ENCODE results near the gene BET1.

DNA sequence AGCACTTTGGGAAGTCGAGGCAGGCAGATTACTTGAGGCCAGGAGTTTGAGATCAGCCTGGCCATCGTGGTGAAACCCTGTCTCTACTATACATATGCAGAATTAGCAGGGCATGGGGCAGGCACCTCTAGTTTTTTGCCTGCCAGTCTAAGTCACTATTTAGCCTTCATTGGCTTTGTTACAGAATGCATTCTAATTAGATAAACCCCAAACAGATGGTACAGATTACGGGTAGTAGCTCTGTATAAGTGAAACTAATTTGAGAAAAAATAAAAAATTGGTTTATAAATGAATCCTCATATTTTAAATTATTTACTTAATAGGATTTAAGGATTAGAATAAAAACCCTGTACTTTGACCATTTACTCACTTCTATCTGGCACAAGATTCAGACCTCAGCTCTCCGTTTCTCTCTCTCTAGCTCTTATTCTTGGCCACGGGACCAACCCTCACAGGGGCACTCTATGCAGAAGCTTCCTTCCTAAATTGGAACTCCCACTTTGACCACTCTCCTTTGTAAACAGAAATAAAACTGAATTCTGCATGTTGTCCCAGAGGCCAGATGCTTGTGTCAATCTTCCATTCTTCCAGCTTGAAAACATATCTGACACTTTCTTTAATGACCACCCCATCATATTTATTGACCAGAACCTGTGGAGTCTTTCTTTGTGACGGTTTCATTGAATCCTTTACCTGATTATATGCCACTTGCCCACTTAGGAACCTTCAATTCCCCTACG is 26.8 kb downstream of the BET1 start:
- TF ChIP-seq, protein P1, sequence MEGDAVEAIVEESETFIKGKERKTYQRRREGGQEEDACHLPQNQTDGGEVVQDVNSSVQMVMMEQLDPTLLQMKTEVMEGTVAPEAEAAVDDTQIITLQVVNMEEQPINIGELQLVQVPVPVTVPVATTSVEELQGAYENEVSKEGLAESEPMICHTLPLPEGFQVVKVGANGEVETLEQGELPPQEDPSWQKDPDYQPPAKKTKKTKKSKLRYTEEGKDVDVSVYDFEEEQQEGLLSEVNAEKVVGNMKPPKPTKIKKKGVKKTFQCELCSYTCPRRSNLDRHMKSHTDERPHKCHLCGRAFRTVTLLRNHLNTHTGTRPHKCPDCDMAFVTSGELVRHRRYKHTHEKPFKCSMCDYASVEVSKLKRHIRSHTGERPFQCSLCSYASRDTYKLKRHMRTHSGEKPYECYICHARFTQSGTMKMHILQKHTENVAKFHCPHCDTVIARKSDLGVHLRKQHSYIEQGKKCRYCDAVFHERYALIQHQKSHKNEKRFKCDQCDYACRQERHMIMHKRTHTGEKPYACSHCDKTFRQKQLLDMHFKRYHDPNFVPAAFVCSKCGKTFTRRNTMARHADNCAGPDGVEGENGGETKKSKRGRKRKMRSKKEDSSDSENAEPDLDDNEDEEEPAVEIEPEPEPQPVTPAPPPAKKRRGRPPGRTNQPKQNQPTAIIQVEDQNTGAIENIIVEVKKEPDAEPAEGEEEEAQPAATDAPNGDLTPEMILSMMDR (IDR thresholded peaks at IDR 0.05; ENCODE audit: low read depth, low read length) = no peak
- no peak for TF ChIP-seq EZH2phosphoT487 (IDR thresholded peaks at IDR 0.05; ENCODE audit: low read depth)
